Retinal pigment epithelial cell (primary cell): ENCODE data around the gene HNRNPF.
A peak's percentile ranks its signal among the peaks of the same experiment; 100 is the strongest.

Experiments used
- DNase-seq: peaks from one replicate; pipeline ENCODE4 v3.0.0-alpha.2; 2010; ENCODE audit warnings: low read depth
- H3K4me3 ChIP-seq: 2 replicates; pipeline ENCODE4 v1.5.1; 2011; ENCODE audit warnings: mild to moderate bottlenecking, low read length, control low read depth, moderate library complexity
- TF ChIP-seq, protein P1 (sequence below): conservative IDR thresholded peaks from 2 replicates; pipeline ENCODE4 v1.5.1; 2011; ENCODE audit warnings: low read depth, low read length, control low read depth, inconsistent platforms

The HNRNPF gene

DNA sequence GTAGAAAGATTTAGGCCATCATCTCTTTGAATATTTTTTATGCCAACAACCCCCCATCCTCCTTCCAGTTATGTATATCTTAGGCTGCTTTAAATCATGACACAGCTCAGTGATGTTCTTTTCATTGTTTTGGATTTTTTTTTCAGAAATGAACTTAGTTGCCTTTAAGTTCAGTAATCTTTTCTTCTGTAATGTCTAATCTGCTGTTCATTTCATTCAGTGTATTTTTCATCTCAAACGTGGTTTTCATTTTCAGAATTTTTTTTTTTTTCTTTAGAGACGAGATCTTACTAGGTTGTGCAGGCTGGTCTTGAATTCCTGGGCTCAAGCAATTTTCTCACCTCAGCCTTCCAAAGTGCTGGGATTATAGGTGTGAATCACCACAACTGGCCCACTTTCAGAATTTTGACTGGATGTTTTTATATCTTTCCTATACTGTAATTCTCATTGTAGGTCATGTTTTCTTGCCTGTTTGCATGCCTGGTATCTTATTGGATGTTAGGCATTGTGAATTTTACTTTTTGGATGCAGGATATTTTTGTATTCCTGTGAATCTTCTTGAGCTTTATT, 36.0 kb upstream of the HNRNPF start:
- DNase-seq: peak; percentile 15
- TF ChIP-seq, protein P1, sequence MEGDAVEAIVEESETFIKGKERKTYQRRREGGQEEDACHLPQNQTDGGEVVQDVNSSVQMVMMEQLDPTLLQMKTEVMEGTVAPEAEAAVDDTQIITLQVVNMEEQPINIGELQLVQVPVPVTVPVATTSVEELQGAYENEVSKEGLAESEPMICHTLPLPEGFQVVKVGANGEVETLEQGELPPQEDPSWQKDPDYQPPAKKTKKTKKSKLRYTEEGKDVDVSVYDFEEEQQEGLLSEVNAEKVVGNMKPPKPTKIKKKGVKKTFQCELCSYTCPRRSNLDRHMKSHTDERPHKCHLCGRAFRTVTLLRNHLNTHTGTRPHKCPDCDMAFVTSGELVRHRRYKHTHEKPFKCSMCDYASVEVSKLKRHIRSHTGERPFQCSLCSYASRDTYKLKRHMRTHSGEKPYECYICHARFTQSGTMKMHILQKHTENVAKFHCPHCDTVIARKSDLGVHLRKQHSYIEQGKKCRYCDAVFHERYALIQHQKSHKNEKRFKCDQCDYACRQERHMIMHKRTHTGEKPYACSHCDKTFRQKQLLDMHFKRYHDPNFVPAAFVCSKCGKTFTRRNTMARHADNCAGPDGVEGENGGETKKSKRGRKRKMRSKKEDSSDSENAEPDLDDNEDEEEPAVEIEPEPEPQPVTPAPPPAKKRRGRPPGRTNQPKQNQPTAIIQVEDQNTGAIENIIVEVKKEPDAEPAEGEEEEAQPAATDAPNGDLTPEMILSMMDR: no peak
- no peak overlapping the region for H3K4me3 ChIP-seq

DNA sequence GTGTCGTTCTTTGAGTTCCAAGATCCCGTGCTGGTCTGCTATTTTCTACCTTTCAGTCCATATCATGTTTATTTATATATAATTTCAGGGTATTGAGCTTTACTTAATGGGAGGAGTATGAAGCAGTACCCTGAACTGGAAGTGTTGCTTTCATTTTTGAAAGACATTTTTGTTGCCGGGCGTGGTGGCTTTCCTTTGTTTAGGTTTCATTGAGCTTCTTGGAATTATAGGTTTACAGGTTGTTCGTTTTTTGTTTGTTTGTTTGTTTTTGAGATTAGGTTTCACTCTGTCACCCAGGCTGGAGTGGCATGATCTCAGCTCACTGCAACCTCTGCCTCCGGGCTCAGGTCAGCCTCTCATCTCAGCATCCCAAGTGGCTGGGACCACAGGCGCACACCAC, 35.3 kb upstream of the HNRNPF start:
- no peak overlapping the region for H3K4me3 ChIP-seq

DNA sequence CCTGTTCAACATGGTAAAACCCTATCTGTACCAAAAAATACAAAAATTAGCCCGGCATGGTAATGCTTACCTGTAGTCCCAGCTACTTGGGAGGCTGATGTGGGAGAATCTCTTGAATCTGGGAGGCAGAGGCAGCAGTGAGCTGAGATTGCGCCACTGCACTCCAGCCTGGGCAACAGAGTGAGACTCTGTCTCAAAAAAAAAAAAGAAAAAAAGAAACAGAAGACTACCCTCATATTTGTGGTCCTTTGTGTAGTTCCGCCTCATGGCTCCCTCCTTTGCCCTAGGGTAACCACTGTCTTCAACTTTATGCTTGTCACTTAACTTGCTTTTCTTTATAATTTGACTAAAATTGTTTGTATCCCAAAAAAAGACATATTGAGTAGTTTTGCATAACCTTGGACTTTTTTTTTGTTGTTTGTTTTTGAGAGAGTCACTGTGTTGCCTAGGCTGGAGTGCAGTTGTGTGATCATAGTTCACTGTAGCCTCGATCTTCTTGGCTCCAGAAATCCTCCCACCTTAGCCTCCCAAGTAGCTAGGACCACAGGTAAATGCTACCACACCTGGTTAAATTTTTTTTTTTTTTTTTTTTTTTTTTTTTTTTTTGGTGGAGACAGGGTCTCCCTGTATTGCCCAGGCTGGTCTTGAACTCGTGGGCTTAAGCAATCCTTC, 31.6 kb upstream of the HNRNPF start:
- TF ChIP-seq, protein P1: no peak
- H3K4me3 ChIP-seq: no peak overlapping the region
- DNase-seq: no peak

More for the DNA sequence above, 35.3 kb upstream of the HNRNPF start:
- no peak for DNase-seq
- TF ChIP-seq, protein P1: no peak

DNA sequence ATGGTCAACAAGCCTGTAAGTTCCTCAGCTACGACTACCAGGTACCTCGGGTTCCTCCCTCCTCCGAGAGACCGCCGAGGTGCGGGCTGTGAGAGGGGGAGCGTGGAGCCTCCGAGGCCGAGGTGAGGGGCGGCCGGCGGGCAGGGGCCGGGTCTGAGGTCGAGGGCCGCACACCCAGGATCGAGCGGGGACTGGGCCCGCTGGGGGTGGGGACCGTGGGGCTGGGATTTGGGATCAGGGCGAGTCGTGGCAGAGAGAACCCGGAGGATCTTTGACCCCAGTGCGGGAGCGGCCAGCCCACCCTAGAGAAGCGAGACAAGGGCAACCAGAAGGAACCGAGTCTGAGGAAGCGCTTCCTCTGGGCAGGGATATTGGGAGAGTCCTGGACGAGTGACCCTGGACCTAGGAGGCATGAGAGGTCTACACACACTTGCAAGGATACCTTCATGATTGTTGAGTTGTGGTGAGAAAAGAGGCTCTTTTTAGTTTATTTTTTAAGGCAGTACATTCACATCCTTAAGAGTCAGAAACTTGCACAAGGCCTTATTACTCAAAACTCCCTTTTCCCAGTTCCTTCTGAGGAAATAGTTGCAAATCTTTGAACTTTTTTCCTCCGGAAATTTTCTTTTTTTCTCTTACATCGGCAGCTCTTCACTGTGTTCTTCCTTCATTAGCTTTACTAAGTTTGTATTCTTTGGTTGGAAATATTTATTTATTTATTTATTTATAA, 28.3 kb upstream of the HNRNPF start:
- no peak for DNase-seq
- TF ChIP-seq, protein P1: no peak
- peak overlapping the region; percentile 81 for H3K4me3 ChIP-seq

DNA sequence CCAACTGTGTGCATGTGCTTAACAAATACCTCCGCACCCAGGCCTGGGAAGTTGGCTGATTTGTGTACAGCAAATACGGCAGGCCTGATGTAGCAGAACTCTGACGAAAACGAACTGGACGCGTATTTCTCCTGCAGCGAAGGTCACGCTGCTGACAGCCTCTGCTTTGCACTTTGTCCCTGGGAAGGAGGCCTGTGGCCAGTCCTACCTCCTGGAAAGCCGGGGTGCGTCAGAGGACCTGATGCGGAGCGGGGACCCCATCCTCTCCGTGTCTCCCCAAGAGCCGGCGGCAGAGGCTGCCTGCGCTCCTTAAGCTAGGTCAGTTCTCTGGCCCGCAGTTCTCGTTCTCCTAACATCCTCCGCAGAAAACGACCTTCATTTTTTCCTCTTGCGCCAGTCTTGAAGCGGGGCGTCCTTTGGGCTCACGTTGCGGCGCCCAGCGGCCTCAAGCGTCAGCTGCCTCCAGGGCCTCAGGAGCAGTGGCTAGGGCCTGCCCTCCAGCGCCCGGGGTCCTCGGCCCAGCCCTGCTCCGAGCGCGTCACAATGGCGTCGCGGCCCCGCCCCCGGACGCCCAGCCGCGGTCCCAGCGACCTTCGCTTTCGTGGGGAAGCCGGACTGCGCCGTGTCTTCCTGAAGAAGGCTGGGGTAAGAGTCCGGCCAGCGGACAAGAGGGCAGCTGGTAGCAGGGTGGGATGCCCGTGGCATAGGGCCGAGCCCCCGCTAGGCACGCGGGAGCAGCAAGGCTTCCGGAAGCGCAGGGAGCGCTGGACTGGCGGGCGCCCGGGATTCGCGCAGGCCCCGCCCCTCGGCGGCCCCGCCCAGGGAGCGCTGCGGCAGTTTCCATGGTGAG, 27.5 kb upstream of the HNRNPF start, which contains the start of gene ZNF487:
Gene ZNF487, plus strand, starts transcription at position 821 of the 850 bp plus-strand sequence. CDS start 38,703 bp downstream, outside the sequence.
- TF ChIP-seq, protein P1: peak; percentile 10
- H3K4me3 ChIP-seq: peak within 1 kb of the TSS; percentile 81
- DNase-seq: peak; percentile 76

DNA sequence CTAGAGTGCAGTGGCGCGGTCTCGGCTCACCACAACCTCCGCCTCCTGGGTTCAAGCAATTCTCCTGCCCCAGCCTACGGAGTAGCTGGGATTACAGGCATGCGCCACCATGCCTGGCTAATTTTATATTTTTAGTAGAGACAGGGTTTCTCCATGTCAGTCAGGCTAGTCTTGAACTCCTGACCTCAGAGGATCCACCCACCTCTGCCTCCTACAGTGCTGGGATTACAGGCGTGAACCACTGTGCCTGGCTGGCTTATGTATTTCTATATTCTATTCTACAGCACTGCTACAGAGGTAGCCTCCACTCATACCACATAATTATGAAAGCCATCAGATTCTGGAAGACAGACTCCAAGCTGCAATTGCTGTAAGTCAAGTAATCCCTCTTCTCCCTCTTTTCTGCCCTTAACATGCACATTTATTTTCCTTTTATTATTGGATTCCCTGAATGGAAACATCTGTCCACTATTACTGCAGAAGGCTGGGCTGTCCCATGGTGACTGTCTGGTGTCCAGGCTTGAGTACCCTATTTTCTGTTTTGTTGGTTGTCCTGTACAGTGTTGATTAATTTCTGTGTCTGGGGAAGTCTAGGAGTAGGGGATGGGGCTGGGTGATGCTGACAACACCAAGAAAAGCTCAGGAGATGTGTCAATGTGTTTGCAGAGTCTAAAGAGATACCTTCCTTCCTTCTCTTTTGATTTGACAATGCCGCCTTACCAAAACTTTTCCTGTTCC, 22.1 kb upstream of the HNRNPF start:
- no peak overlapping the region for H3K4me3 ChIP-seq
- TF ChIP-seq, protein P1: no peak
- DNase-seq: no peak
